H54 (cell line): ENCODE data around the gene GGTA1.
"Not testable (repeated sequence)": the region's sequence is repeated elsewhere in the genome, so short reads cannot be mapped to it uniquely, and the experiment has no call there.

Experiments used
- DNase-seq: peaks from one replicate; pipeline ENCODE4 v3.0.0; 2011; ENCODE audit warnings: low spot score, mixed read lengths; ENCODE audit not compliant: insufficient read length
- FAIRE-seq: peaks from 3 replicates; lab custom pipeline; 2011; peaks lifted over from hg19 to GRCh38; lab: Jason Lieb, UNC
- POLR2A ChIP-seq: IDR thresholded peaks from 2 replicates; pipeline ENCODE4 v1.6.1; 2011; ENCODE audit warnings: low read depth, mild to moderate bottlenecking, low read length

The GGTA1 gene

DNA sequence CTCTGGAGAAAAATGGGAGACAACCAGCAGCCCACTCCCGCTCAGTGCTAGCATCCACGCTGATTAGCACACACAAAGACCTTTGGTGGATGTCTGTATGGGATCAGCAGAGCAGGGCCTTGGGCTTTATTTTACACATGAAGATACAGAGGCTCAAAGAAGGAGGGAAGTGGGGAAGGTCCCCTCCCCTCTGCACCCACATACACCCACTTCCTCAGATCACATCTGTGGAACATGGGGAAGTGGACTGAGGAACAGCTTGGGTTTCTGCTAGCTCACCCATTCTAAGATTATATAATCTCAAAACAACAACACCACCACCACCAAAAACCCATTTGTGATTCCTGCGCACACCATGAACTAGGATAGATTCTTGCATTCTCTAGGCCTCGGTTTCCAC, 14.0 kb downstream of the GGTA1 start:
- DNase-seq (no peak), FAIRE-seq (no peak)
- no peak for TF ChIP-seq POLR2A

DNA sequence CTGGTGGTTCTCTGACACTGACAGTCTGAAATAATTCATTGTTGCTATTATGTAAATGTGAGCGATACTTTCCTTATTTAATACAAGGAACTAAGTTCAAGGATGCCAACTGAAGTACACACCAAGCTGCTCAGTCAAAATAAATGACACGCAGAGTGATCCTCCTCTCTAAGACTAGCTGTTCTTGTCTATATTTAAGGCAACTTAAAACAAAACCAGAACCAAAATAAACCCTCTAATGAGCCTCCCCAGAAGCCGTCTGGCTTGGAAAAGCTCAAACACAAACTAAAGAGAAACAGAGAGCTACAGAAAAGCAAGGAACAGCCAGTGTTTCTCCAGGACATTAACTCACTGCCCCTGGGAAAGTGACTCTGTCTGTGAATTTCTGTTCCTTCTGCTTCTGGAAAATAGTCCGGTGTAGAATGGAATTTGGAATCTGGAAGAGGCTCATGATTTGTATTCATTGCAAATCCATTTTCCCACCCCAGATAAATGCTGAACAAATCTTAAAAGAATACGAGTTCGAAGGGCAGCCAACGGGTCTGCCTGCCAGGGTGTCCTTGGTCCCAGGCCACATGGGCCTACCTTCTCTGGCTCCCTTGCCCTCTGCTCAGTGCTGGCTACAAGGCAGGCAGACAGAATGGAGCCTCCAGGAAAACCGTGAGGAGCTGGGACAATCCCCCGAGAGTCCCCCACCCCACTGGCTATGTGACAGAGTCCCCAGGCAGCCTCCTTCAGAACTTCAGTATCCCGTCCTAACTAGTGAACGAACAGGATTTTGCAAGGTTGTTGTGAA, 14.8 kb downstream of the GGTA1 start:
- no peak for DNase-seq
- no peak for FAIRE-seq
- TF ChIP-seq POLR2A, result no peak

DNA sequence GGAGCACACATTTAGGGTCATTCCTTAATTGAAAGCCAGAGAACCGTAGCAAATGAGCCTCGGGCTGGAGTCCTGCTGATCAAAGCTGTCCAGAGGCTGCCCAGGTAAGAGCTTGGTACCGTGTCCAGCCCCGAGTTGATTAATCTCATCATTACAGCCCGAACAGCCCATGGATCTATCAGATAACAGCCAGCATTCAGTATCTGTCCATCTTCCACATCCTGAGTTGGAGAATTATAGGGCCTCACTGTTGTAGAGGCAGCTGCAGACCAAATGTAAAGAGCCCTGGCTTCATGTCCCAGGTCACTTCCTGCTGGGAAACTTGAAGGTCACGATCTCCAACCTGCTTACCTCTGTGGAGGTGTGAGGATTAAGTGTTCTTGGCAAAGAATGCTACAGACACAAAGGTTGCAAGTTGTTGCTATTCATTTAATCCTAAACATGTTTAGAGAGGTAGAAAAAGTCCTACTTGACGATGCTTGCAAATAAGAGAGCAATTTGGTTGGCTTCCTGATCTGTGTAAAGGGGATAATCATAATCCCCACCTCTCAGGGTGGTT, 16.1 kb downstream of the GGTA1 start:
- DNase-seq (no peak), FAIRE-seq (no peak)
- TF ChIP-seq POLR2A, result no peak

DNA sequence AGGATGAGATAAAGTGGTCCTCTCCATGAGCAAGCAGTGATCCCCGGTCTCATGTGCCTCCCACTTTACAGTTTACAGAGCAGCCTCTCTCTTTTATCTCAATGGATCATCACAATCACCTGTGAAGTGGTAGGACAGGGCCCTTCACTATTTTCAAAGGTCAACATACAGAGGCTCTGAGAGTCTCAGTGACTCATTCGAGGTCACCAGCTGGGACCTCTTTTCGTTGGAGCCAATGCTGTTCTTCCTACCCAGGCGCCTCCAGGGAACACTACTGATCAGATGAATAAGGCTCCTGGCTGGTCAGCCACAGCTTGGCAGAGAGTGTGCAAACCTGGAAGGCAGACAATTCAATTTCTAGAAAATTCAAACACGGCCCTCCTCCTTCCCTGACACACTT, 16.6 kb downstream of the GGTA1 start:
- DNase-seq, result peak; percentile 61
- FAIRE-seq, result no peak
- no peak for TF ChIP-seq POLR2A

DNA sequence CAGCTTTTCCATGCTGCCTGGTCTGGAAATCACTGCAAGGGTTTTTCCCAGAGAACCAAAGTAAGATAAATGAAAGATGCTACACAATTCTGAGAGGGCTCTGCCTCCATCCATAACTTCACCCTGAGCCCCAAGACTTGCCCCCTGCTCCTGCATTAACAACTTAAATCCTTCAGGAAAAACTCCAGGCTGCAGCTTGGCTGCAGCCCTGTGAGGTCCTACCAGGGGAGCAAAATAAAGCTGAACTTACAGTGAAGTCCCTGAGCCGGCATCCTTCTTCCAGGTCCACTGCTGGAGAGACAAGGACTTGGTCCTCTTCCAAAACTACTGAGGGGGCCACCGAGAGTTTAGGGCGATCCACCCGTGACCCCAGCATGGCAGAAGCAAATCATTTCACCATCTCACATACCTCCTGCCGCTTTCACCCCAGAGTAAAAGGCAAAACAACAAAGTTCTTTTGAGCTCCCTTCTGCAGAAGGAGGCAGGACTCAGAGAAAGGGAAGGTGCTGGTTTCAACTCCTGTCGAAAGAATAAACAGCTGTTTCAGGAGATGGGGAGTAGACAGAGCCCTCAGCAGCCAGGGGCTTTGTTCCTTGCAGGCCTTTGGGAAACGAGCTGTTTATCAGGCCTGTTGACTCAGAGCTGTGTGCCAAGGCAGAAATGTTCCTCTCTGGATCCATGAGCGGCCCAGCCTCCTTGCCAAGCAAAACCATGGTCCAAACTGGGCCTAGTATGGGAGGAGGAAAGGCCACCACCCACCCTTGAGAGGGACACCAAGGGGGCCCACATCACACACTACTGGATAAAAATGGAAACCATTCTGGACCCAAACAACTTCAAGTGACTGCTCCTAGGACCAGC, 20.6 kb downstream of the GGTA1 start:
- no peak for DNase-seq
- TF ChIP-seq POLR2A, result no peak
- FAIRE-seq, result no peak

DNA sequence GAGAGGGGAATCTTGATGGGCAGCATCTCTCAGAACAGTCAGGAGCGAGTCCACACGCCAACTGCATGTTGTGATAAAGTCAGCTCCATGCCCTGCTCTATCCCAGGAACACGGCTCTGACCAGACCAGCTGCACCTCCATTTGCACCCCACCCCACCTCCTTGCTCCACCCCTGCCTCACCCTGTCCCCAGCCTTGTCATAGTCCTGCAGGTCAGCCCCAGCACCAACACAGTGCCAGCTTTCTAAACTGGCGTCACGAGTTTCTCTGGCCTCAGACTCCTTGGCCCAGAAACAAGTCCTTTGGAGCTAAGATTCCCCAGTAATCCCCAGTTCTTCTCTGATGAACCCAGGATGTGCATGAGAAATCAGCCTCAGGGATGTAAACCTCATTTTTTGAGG, 23.5 kb downstream of the GGTA1 start:
- TF ChIP-seq POLR2A, result no peak
- DNase-seq (no peak), FAIRE-seq (no peak)

DNA sequence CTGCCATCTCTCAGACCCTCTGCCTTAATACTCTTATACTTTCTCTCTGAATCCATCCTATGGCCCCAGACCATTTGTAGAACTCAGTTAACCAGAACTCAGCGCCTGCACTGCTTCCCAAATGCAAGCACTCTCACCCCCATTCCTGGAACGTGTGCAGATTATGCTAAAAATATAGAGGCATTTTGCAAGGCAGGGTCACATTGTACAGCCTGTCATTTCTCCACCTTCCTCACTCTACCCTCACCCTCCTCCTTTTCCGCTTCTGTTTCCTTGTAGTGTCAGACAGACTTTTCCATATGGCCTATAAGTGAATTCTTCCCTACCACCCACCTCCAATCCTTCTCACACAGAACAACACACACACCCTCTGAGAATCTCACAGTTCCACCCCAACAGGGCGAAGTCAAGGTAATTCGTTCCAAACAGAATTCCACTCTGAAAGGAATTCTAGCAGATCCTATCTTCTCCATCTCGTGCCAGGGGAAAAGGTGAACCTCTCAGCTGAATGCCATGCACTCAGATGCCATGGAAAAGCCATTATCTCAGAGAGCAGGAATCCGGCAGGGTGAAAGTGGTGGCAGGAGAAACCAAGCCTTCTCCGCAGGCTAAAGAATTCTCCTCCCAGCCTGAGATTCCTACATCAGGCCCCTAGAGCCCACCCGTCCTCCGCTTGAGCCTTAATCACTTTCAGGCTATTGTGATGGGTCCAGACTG, 25.3 kb downstream of the GGTA1 start:
- no peak for TF ChIP-seq POLR2A
- DNase-seq (no peak), FAIRE-seq (no peak)

DNA sequence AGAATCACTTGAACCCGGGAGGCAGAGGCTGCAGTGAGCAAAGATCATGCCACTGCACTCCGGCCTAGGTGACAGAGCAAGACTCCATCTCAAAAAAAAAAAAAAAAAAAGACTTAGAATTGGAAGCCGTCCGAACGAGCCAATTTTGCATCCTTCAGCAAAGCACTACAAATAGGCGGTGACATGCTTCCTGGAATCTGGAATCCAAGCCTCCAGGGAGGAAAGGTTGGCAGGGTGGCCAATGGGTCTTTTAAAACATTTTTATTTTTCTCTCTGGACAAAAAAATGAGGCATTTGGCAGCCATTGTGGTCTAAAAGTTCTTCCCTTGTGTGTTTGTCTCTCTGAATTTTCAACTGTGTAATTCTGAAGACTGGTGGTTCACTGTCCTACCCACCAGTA, 26.4 kb downstream of the GGTA1 start:
- no peak for DNase-seq
- no peak for TF ChIP-seq POLR2A
- FAIRE-seq, result no peak

DNA sequence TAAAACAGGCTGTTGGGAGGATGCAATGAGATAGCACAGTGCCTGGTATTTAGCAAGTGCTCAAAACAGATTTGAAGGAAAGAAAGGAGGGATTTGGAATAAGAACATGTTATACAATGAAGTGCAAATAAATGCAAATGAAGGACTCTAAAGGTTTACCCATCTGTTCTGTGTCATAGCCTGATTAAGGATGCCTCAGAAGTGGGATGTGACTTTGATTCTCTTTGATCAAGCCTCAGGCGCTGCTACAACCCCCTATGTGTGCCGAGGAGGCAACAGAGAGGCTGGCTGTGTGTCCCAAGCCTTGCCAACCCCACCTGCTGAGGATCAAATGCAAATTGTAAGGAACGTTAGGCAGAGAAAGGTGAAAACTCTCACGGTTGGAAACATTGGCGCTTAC, 27.2 kb downstream of the GGTA1 start:
- no peak for TF ChIP-seq POLR2A
- DNase-seq (no peak), FAIRE-seq (no peak)

DNA sequence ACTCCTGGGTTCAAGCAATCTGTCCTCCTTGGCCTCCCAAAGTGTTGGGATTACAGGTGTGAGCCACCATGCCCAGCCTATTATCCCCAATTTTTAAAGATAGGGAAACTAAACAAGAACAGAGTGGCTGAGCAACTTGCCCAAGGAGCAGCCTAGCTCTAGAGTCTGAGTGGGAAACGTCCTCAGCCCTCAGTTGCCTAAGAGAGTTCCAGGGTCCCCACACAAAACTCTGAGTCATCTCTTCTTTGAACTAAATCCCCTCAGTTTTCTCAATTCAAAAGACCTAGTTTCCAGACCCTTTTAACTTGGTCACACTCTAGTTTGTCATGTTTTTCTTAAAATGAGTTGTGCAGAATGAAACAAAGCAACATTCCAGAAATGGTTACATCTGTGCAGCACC, 33.5 kb downstream of the GGTA1 start:
- DNase-seq (no peak), FAIRE-seq (no peak)
- TF ChIP-seq POLR2A, result no peak

DNA sequence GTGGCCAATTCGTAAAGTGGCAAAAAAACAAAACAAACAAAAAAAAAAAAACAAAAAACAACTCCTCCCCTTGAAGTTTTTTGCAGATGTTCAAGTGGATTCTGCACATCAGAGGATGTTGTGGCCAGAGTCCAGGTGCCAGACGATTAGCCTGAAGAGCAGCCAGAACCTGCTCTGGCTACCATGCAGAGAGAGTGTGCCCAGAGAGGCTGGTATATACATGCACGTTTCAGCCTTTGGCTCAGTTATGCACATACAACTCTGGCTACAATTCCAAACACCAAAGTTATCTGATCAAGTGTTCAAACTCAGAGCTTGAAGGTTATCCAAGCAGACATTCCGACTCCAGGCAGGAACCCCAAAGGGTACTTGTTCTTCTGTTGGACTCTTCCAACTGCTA, 34.7 kb downstream of the GGTA1 start:
- TF ChIP-seq POLR2A, result no peak
- FAIRE-seq (no peak), DNase-seq (no peak)

DNA sequence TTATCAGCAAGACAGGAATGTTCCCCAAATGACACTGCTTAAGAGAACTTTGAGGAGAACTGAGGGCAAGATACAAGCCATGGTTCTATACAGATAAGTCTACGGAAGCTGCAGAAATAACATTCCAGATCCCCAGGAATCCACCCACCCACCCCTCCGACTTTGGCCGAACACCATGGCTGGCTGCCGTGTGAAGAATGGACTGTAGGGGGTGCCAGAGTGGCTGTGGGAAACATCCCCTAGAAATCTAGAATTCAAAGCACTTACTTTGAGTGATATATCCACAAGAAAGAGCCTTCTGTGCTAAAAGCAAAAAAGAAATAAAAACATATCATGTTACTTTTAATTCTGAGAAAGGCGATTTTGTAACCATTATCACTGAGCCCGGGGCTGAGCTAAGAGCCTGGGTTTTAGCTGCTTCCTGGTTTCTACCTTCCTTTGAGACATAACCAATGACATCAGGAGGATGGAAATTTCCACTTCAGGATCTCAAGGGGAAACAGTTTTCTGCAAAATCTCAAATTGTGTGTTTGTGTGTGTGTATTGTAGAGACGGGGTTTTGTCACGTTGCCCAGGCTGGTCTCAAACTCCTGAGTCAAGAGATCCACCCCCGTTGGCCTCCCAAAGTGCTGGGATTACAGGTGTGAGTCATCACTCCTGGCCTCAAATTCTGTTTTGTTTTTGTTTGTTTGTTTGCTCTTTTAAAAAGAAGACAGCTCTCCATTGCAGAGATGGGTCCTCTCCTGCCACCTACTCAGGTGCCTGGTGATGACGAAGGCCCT, 36.4 kb downstream of the GGTA1 start:
- peak; percentile 61 for DNase-seq
- TF ChIP-seq POLR2A, result no peak
- no peak for FAIRE-seq

DNA sequence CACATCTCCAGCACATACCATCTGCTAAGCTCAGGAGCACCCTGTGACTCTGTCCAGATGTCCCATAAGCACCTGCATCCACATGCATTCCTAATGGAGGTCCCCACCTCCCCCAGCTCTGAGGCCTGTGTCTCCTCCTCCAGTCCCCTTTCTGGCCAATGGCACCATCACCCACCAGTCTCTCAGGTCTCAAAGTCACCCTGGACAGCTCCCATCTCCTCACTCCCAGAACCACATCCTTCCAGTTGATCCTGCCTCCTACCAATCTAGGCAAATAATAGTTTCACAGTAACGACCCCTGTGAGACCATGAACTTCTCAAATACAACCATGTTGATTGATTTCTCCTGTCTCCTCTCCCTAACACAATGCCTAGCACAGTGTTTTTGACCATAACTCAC, 40.1 kb downstream of the GGTA1 start:
- DNase-seq (no peak), FAIRE-seq (no peak)
- no peak for TF ChIP-seq POLR2A

DNA sequence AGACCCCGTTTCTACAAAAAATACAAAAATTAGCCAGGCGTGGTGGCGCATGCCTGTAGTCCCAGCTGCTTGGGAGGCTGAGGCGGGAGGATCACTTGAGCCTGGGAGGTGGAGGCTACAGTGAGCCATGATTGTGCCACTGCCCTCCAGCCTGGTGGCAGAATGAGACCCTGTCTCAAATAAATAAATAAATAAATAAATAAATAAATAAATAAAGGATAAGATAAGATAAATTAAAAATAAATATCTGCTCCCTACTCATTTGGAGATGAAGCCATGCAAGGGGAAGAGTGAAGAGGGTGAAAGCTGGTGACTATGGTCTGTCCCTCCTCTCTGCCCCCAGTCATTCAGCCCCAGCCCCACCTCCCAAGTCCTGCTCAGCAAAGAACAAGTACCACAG, 41.2 kb downstream of the GGTA1 start:
- not testable (repeated sequence) for FAIRE-seq, DNase-seq
